PC-9 (cell line): ENCODE results near the gene TCEAL4. TPM values are rescaled to one million over a fixed set of nuclear protein-coding genes. Genes with fewer than 3 reads are reported as not detected.
A peak's percentile ranks its signal among the peaks of the same experiment; 100 is the strongest.

ENCODE experiments used
- BruUV-seq: library from RNA; stranded (reverse); fragments of 400-500 nt; replicated peaks from 2 replicates; lab custom pipeline; 2021; lab: Mats Ljungman, UMichigan
- CTCF ChIA-PET: fragments of 300-600 bp; sonication (Branson Sonifier 250); formaldehyde crosslinking; loops from one replicate; lab custom pipeline; 2022; ENCODE audit warnings: antibody characterized with exemption; lab: Charles Lee
- POLR2A ChIA-PET: fragments of 300-600 bp; sonication (Branson Sonifier 250); formaldehyde crosslinking; loops from one replicate; lab custom pipeline; 2022; ENCODE audit warnings: antibody characterized with exemption; ENCODE audit not compliant: unreplicated experiment; lab: Charles Lee
- DNase-seq, 2 experiments: peaks; one replicate each; pipeline versions ENCODE4 v3.0.0 to v3.0.0-alpha.2; 2015 to 2022; ENCODE audit warnings: mixed read lengths in 1 of 2
- H2AFZ ChIP-seq: fragments of 200-600 bp; sonication (generic); 2 replicates; pipeline ENCODE4 v1.8.1; 2017; ENCODE audit warnings: antibody characterized with exemption
- H3F3A ChIP-seq: fragments of 200-600 bp; sonication (generic); 2 replicates; pipeline ENCODE4 v1.8.1; 2017; ENCODE audit warnings: antibody characterized with exemption, mild to moderate bottlenecking, low read depth; ENCODE audit not compliant: insufficient read depth
- H3K27ac ChIP-seq: fragments of 200-600 bp; sonication (generic); 2 replicates; pipeline ENCODE4 v1.6.1; 2016; ENCODE audit warnings: mixed run types
- H3K27me3 ChIP-seq: fragments of 200-600 bp; sonication (generic); 2 replicates; pipeline ENCODE4 v1.6.1; 2016; ENCODE audit warnings: low read depth, mixed run types; ENCODE audit not compliant: insufficient read depth
- H3K36me3 ChIP-seq: fragments of 200-600 bp; sonication (generic); 2 replicates; pipeline ENCODE4 v1.6.1; 2016; ENCODE audit warnings: low read depth, mixed run types
- H3K4me1 ChIP-seq: fragments of 200-600 bp; sonication (generic); replicated peaks from 2 replicates; pipeline ENCODE4 v1.6.1; 2016; ENCODE audit warnings: mixed run types; ENCODE audit not compliant: insufficient read depth
- H3K4me2 ChIP-seq: fragments of 200-600 bp; sonication (generic); 2 replicates; pipeline ENCODE4 v1.6.1; 2017; ENCODE audit warnings: mixed run types
- H3K4me3 ChIP-seq: fragments of 200-600 bp; sonication (generic); 2 replicates; pipeline ENCODE4 v1.6.1; 2016; ENCODE audit warnings: mixed run types
- H3K79me2 ChIP-seq: fragments of 200-600 bp; sonication (generic); 2 replicates; pipeline ENCODE4 v1.6.1; 2017; ENCODE audit warnings: low read depth, mixed run types
- H3K9me2 ChIP-seq: fragments of 200-600 bp; sonication (generic); 2 replicates; pipeline ENCODE4 v1.8.1; 2017; ENCODE audit warnings: mild to moderate bottlenecking; ENCODE audit not compliant: insufficient read depth
- H3K9me3 ChIP-seq: fragments of 200-600 bp; sonication (generic); 2 replicates; pipeline ENCODE4 v1.8.1; 2016; ENCODE audit warnings: low read depth; ENCODE audit not compliant: insufficient read depth
- H4K20me1 ChIP-seq: fragments of 200-600 bp; sonication (generic); 2 replicates; pipeline ENCODE4 v1.8.1; 2017; ENCODE audit not compliant: insufficient read depth
- EZH2 ChIP-seq: fragments of 200-600 bp; sonication (generic); IDR thresholded peaks from 2 replicates; pipeline ENCODE4 v1.8.0; 2017; ENCODE audit warnings: antibody characterized with exemption, low read depth
- intact Hi-C: fragments of 100-400 bp; cut with micrococcal nuclease; formaldehyde crosslinking; loops from one replicate; pipeline ENCODE4 v1.10.0; 2022; ENCODE audit not compliant: unreplicated experiment
- total RNA-seq: library from RNA; stranded (reverse); gene quantifications from 2 replicates; pipeline ENCODE4 v1.2.3, GENCODE V29; 2021
- TF ChIP-seq, protein P1 (sequence below): fragments of 200-600 bp; sonication (generic); conservative IDR thresholded peaks from 2 replicates; pipeline ENCODE4 v1.6.1; 2017; ENCODE audit warnings: mixed run types, antibody characterized with exemption, mild to moderate bottlenecking, moderate library complexity

TCEAL4 gene
- total RNA-seq, 1 experiment from 2014 or later: 42.9 TPM

DNA sequence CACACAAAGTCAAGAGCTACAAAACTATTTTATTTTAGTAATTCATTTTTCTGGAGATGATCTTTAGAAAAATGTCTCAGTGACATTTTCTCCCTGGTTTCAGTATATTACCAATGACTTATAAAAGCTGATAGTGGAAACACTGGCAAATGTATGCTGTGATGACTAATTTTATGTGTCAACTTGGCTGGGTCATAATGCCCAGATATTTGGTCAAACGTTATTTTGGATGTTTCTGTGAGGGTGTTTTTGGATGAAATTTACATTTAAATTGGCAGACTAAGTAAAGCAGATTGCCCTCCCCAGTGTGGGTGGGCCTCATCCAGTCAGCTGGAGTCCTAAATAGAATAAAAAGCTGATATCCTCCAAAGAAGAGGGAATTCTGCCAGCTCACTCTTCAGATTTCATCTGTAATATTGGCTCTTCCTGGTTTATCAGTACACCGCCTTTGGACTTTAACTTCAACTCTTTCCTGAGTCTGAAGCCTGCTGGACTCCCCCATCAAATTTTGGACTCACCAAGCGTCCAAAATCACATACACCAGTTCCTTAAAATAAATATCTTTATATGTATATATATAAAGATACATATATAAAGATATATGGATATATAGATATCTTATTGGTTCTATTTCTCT is 34.8 kb upstream of the TCEAL4 start:
- TF ChIP-seq EZH2: no peak
- TF ChIP-seq, protein P1, sequence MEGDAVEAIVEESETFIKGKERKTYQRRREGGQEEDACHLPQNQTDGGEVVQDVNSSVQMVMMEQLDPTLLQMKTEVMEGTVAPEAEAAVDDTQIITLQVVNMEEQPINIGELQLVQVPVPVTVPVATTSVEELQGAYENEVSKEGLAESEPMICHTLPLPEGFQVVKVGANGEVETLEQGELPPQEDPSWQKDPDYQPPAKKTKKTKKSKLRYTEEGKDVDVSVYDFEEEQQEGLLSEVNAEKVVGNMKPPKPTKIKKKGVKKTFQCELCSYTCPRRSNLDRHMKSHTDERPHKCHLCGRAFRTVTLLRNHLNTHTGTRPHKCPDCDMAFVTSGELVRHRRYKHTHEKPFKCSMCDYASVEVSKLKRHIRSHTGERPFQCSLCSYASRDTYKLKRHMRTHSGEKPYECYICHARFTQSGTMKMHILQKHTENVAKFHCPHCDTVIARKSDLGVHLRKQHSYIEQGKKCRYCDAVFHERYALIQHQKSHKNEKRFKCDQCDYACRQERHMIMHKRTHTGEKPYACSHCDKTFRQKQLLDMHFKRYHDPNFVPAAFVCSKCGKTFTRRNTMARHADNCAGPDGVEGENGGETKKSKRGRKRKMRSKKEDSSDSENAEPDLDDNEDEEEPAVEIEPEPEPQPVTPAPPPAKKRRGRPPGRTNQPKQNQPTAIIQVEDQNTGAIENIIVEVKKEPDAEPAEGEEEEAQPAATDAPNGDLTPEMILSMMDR: no peak
- no peaks in the 10 kb centered on the region for H4K20me1 ChIP-seq
- BruUV-seq: no TSS peak
- no peaks in the 10 kb centered on the region for H3K79me2 ChIP-seq
- H3K4me2 ChIP-seq: no peak overlapping the region
- ChIA-PET CTCF (no interaction called here), POLR2A (interaction anchor here (0.6 to 0.7 kb wide), 2 partner anchors 89 to 118 kb away, joined by 6 to 7 read pairs; no protein-coding TSS in a partner anchor)
- no peak overlapping the region for H3K4me3 ChIP-seq
- no peaks in the 10 kb centered on the region for H3K27me3 ChIP-seq
- H3K4me1 ChIP-seq: peaks cover 6% of the 10 kb centered on the region; the same call in 1 of the 2 replicates
- H3K36me3 ChIP-seq: no peaks in the 10 kb centered on the region
- H3F3A ChIP-seq: no peaks in the 10 kb centered on the region
- no peaks in the 10 kb centered on the region for H3K9me2 ChIP-seq
- DNase-seq: no peak
- intact Hi-C loops: loop anchor here (5.0 kb wide), 1 partner anchor 137 kb away; the partner anchor contains the start of gene MORF4L2
- no peaks in the 10 kb centered on the region for H3K9me3 ChIP-seq
- no peak overlapping the region for H2AFZ ChIP-seq
- H3K27ac ChIP-seq: no peak overlapping the region

DNA sequence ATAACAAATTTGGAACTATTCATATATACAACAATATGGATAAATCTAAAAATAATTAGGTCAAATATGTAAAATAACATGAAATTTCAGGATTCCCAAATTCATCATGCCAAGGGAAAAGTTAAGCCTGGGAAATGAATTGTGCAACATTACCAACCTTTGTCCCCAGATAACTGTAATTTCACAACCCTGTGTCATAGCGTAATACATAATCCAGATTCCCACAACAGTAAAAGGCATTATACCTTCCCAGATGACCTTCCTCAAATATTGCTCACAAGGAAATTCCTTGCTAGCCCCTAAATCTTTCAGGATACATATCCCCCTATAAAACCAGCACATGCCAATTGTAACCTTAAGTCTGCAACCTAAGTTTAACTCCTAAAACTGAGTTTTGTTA is 33.1 kb upstream of the TCEAL4 start:
- H4K20me1 ChIP-seq: no peaks in the 10 kb centered on the region
- BruUV-seq: no TSS peak
- no peaks in the 10 kb centered on the region for H3K9me2 ChIP-seq
- H3F3A ChIP-seq: no peaks in the 10 kb centered on the region
- H3K9me3 ChIP-seq: no peaks in the 10 kb centered on the region
- H3K4me3 ChIP-seq: no peak overlapping the region
- ChIA-PET POLR2A (no interaction called here), CTCF (no interaction called here)
- intact Hi-C loops: loop anchor here (5.0 kb wide), 1 partner anchor 135 kb away; the partner anchor contains the start of gene MORF4L2
- TF ChIP-seq, protein P1: no peak
- no peak for TF ChIP-seq EZH2
- H3K27me3 ChIP-seq: no peaks in the 10 kb centered on the region
- no peaks in the 10 kb centered on the region for H3K36me3 ChIP-seq
- H3K4me1 ChIP-seq: peaks cover 6% of the 10 kb centered on the region; the same call in 1 of the 2 replicates
- H3K4me2 ChIP-seq: no peak overlapping the region
- no peaks in the 10 kb centered on the region for H3K79me2 ChIP-seq
- DNase-seq: no peak
- H3K27ac ChIP-seq: no peak overlapping the region
- H2AFZ ChIP-seq: no peak overlapping the region

DNA sequence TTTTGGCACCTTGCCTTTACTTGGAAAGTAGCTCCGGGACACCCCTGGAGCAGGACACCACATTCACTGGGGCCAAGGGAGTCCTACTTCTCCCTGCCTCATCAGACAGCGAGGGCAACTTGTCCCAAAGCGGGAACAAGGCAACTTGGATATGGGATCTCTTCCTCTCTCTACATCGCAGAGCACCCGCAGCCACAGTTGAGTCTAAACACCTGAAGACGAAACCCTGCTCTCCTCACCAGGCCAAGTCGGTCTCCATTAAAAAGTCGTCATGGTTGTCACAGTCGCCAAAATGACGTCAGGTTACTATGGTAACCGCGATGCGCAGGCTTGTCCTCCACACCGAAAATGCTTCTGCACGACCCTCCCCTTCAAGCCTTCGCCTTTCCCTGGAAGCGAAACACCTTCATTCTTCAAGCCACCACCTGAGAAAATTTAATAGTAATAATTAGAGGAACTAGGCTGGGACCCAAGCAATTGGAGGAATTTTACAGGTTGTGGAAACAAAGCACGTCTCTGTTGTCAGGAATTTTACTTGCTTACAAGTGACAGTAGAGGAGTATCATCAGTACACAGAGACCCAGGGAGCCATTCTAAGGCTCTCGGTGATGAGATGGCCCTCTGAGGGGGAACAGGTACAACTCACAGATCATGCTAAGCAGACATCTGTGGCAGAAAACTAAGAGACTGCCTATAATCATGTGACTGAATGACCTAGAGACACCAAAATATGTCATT is 30.5 kb upstream of the TCEAL4 start:
- BruUV-seq: no TSS peak
- H3K4me1 ChIP-seq: peaks cover 6% of the 10 kb centered on the region; the same call in 1 of the 2 replicates
- intact Hi-C loops: loop anchor here (5.0 kb wide), 1 partner anchor 132 kb away; the partner anchor contains the start of gene MORF4L2
- TF ChIP-seq, protein P1: no peak
- TF ChIP-seq EZH2: no peak
- peak; percentile 60 to 69 for DNase-seq
- POLR2A ChIA-PET: no interaction called here
- peak overlapping the region; percentile 97 for H2AFZ ChIP-seq
- no peaks in the 10 kb centered on the region for H3K27me3 ChIP-seq
- H3F3A ChIP-seq: no peaks in the 10 kb centered on the region
- no peaks in the 10 kb centered on the region for H3K9me3 ChIP-seq
- CTCF ChIA-PET: no interaction called here
- H3K27ac ChIP-seq: peak overlapping the region; percentile 52
- H3K4me3 ChIP-seq: peak overlapping the region; percentile 93
- no peaks in the 10 kb centered on the region for H3K79me2 ChIP-seq
- H3K9me2 ChIP-seq: no peaks in the 10 kb centered on the region
- H3K4me2 ChIP-seq: peak overlapping the region; percentile 98
- H3K36me3 ChIP-seq: no peaks in the 10 kb centered on the region
- no peaks in the 10 kb centered on the region for H4K20me1 ChIP-seq
